GM18511 (cell line): ENCODE data around the gene GARS1.
A peak's percentile ranks its signal among the peaks of the same experiment; 100 is the strongest.
"Not testable (repeated sequence)": the region's sequence is repeated elsewhere in the genome, so short reads cannot be mapped to it uniquely, and the experiment has no call there.

ENCODE experiments used
- ATAC-seq: cut with Tn5 transposase; IDR thresholded peaks from one replicate; pipeline ENCODE4 v1.9.1; 2021; ENCODE audit warnings: mild to moderate bottlenecking, moderate library complexity; ENCODE audit not compliant: unreplicated experiment

The GARS1 gene

GRCh38 chr7:30594540-30595435 is at the start of gene GARS1:
GARS1 (plus strand) TSS chr7:30594878; CDS start chr7:30594922, 44 bp downstream.
- ATAC-seq, result peak; percentile 90

GRCh38 chr7:30545791-30546555 is 48.7 kb upstream of the GARS1 start:
- ATAC-seq, result no peak

- no peak for ATAC-seq
Observed at GRCh38 chr7:30546596-30546995, 48.1 kb upstream of the GARS1 start.

GRCh38 chr7:30548845-30549244 is 45.8 kb upstream of the GARS1 start:
- ATAC-seq, result peak; percentile 63

GRCh38 chr7:30549931-30550493 is 44.7 kb upstream of the GARS1 start:
- no peak for ATAC-seq

- ATAC-seq, result no peak
Observed at GRCh38 chr7:30552330-30552729, 42.3 kb upstream of the GARS1 start.

- no peak for ATAC-seq
Observed at GRCh38 chr7:30553141-30553540, 41.5 kb upstream of the GARS1 start.

GRCh38 chr7:30553546-30553945 is 41.1 kb upstream of the GARS1 start:
- ATAC-seq, result no peak

GRCh38 chr7:30555525-30555924 is 39.2 kb upstream of the GARS1 start:
- no peak for ATAC-seq

- no peak for ATAC-seq
Observed at GRCh38 chr7:30556840-30557239, 37.8 kb upstream of the GARS1 start.

- ATAC-seq, result no peak
Observed at GRCh38 chr7:30557245-30557644, 37.4 kb upstream of the GARS1 start.

GRCh38 chr7:30559611-30560010 is 35.1 kb upstream of the GARS1 start:
- no peak for ATAC-seq

GRCh38 chr7:30561389-30561788 is 33.3 kb upstream of the GARS1 start:
- no peak for ATAC-seq

- ATAC-seq, result no peak
Observed at GRCh38 chr7:30562498-30562897, 32.2 kb upstream of the GARS1 start.

GRCh38 chr7:30562909-30563308 is 31.8 kb upstream of the GARS1 start:
- no peak for ATAC-seq

GRCh38 chr7:30563326-30563942 is 31.2 kb upstream of the GARS1 start:
- no peak for ATAC-seq

GRCh38 chr7:30564243-30564892 is 30.3 kb upstream of the GARS1 start:
- ATAC-seq, result peak; percentile 94

- ATAC-seq, result no peak
Observed at GRCh38 chr7:30566596-30566995, 28.1 kb upstream of the GARS1 start.

- no peak for ATAC-seq
Observed at GRCh38 chr7:30567081-30567480, 27.6 kb upstream of the GARS1 start.

GRCh38 chr7:30570238-30570637 is 24.4 kb upstream of the GARS1 start:
- ATAC-seq, result not testable (repeated sequence)
